Ramos (cell line): ENCODE results near the gene GOLGA7B.

ENCODE experiments used
- in situ Hi-C: fragments of 300-500 bp; cut with MboI; formaldehyde crosslinking; loops from one replicate; pipeline ENCODE4 v1.14.3; 2022; ENCODE audit warnings: low sequenced_read_pairs; ENCODE audit not compliant: unreplicated experiment

GOLGA7B gene

GRCh38 chr10:97914837-97915211 lies 65.2 kb downstream of the GOLGA7B start:
- in situ Hi-C loops, result loop anchor here (10.0 to 25.0 kb wide), 3 partner anchors 130 to 1122 kb away; no protein-coding TSS in a partner anchor

DNA sequence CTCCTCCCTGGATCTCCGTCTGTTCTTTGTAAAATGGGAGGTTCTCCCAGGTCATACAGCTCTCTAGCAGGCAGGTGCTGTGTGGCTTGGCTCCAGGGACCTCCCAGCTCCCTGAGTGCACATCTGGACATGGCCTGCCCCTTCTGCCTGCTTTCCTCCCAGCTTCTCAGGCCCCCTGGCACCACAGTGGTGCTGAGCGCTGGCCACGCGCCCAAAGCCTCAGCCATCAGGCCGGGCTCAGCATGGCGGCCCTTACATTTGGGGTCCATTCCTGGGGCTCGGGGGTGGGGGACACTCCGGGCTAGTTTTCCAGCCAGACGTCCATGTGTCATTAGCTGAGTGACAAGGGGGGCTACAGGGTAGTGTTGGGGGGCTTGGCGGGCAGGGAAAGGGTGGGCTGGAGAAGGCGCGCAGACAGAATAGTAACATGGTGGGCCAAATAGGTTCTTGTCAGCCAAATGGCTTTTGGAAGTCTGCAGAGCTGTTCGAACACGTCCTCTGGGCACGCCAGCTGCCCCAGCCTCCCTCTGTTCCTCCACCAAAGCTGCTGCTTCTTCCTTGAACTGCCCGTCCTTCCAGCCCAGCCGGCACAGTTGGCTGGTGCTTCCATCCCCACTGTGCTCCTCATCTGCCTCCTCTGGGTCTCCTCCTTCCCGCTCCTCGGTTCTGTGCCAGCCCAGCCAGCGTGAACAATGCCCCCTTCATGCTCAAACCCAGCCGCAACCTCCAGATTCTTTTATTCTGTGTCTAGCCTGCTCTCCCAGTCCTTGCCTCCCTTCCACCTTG lies 65.9 kb downstream of the GOLGA7B start:
- in situ Hi-C loops, result loop anchor here (10.0 to 25.0 kb wide), 3 partner anchors 129 to 1122 kb away; no protein-coding TSS in a partner anchor

- in situ Hi-C loops, result loop anchor here (10.0 to 25.0 kb wide), 3 partner anchors 128 to 1121 kb away; no protein-coding TSS in a partner anchor
Measured at GRCh38 chr10:97916586-97916985, 66.9 kb downstream of the GOLGA7B start.

DNA sequence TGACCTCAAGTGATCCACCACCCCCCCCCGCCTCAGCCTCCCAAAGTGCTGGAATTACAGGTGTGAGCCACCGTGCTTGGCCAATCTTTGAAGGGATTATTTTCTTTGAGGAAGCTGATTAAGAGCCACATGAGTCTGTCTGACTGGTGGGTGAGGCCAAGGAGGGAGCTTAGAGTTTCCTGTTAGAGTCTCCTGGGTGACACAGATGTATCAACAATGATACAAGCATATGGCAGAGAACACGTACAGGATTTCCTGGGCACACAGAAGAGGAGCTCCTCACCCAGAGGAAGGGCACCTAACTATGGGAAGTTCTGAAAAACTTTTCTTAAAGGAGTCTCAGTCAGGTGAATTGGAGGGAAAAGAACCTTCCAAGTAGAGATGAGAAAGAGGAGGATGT lies 69.4 kb downstream of the GOLGA7B start:
- in situ Hi-C loops, result loop anchor here (10.0 to 25.0 kb wide), 3 partner anchors 126 to 1118 kb away; no protein-coding TSS in a partner anchor

DNA sequence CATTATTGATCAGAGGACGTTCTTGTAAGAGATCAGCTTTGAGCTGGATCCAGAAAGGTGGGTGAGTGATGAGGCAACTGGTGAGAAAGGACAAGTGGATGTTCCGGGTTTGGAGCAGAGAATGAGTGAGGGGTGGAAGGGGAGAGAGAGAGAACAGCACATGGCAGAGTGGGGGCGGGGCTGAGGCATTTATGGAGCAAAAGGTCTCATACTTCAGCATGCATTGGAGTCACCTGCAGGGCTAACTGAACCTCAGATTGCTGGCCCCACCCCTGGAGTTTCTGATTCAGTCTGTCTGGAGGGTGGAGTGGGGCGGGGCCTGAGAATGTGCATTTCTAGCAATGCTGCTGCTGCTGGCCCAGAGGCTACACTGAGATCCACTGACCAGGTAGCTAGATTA lies 71.2 kb downstream of the GOLGA7B start:
- in situ Hi-C loops, result loop anchor here (25.0 kb wide), 2 partner anchors 741 to 1116 kb away; no protein-coding TSS in a partner anchor
